Erythroblast (primary cell): Measurements from ENCODE around the gene CLEC18C.
"Not testable (repeated sequence)": the region's sequence is repeated elsewhere in the genome, so short reads cannot be mapped to it uniquely, and the experiment has no call there.

Experiments
- GATA1 ChIP-seq: IDR thresholded peaks from 2 replicates; pipeline ENCODE4 v1.6.1; 2011; ENCODE audit warnings: low read depth, mild to moderate bottlenecking, control low read depth, low read length, moderate library complexity
- POLR2A ChIP-seq: IDR thresholded peaks from 2 replicates; pipeline ENCODE4 v1.6.1; 2011; ENCODE audit warnings: mild to moderate bottlenecking, low read length

DNA sequence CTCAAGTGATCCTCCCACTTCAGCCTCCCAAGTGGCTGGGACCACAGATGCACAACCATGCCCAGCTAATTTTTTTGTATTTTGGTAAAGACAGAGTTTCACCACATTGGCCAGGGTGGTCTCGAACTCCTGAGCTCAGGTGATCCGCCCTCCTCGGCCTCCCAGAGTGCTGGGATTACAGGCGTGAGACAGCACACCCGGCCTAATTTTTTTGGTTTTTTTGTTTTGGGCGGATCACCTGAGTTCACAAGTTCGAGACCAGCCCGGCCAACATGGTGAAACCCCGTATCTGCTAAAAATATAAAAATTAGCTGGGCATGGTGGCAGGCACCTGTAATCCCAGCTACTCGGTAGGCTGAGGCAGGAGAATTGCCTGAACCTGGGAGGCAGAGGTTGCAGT is 18.9 kb upstream of the CLEC18C start:
- TF ChIP-seq POLR2A, GATA1: not testable (repeated sequence)
